ENCODE data around the gene CHST11.

GRCh38 chr12:104654665-104655609 lies 198.2 kb downstream of the CHST11 start:
- TF ChIP-seq YY1 (IDR thresholded peaks at IDR 0.05; ENCODE audit: insufficient read depth, insufficient read length) (no peak), ZNF274 (IDR thresholded peaks at IDR 0.05; ENCODE audit: low read depth, low read length) (no peak), SUZ12 (IDR thresholded peaks at IDR 0.05; ENCODE audit: extremely low read depth, insufficient read depth, insufficient read length) (no peak)

Measured in NT2/D1 (cell line).